GM21717 (cell line): ENCODE data around the gene ZBTB7C.

ENCODE experiments used
- ATAC-seq: cut with Tn5 transposase; IDR thresholded peaks from one replicate; pipeline ENCODE4 v1.9.1; 2021; ENCODE audit warnings: mild to moderate bottlenecking, moderate library complexity; ENCODE audit not compliant: unreplicated experiment

The ZBTB7C gene

DNA sequence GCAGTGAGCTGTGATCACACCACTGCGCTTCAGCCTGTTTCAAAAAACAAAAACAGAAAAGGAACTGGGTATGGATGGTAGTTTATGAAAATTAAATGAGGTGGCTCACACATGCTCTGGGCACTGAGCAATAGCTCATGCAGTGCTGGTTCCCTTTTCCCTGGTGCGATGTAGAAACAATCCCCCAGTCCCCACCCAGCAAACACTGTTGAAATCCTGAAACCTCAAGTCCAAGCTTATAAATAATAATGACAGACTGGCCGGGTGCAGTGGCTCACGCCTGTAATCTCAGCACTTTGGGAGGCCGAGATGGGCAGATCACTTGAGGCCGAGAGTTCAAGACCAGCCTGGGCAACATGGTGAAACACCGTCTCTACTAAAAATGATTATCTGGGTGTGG lies 423.3 kb downstream of the ZBTB7C start:
- ATAC-seq: no peak

DNA sequence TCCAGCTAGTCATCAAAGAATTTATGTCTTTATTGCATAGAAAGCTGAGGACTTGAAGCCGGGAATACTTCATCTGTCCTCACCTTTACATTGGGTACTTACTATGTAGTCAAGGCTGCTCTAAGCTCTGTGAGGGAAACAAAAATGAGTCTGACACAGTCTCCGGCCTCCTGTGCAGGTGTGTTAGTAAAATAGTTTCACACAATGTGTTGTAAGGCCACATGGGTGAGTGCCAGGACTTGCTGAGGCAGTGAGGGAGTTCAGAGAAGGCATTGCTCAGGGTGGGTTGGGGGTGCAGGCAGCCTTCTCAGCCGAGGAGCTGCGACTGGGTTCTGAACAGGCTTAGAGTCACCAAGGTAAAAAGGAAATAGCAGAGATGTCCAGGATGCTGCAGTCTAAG lies 424.2 kb downstream of the ZBTB7C start:
- no peak for ATAC-seq

DNA sequence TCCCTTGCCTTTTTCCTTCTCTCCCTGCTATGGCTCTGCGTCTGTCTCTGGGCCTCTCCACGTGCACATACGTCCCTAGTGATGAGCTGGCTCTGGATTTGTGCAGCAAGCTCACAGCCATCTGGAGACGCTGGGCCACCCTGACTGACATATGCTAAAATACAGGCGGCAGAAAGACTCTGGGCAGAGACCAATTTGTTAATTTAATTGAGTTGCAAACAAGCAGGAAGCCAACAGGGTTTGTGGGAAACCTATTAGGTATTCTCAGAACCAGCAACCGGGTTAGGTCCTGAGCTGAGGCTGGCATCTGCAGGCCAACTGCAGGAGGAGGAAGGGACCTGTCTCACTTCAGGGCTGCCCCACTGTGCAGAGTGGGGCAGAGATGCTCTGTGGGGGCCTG lies 425.2 kb downstream of the ZBTB7C start:
- ATAC-seq: no peak

DNA sequence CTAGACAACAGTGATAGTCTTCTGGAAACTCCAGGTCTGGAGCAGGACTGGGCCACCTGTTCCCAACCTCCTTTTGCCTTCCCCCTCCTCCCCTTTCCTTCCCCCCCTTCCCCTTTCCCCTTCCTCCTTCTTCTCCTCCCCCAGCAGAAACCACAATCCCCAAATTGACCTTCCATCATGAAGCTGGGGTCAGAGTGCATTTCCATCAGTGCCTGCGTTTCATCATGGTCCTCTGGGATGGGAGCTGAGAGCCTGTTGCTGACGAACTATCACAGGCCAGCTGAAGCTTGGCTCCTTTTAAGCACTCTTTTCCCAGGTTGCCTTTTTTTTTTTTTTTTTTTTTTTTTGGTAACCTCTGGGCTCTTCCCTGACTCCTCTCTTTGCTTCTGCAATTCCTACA lies 426.1 kb downstream of the ZBTB7C start:
- ATAC-seq: no peak

DNA sequence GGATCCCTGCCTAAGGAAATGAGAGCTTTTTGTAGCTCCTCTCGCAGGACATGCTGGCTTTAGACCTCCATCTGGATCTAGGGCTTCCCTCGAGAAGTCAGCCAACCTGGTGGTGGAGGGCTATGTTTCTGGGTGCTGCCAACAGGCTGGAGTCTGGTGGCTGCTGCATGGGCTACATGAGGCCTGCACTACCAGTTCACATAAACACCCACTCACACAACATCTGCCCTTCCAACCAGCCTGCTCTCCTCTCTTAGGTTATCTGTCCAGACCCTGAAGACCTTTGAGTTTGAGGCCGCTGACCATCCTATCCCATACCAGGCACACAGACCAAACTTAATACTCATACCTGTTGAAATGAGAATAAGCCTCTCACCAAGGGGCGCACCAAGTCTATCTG lies 427.4 kb downstream of the ZBTB7C start:
- ATAC-seq: no peak

DNA sequence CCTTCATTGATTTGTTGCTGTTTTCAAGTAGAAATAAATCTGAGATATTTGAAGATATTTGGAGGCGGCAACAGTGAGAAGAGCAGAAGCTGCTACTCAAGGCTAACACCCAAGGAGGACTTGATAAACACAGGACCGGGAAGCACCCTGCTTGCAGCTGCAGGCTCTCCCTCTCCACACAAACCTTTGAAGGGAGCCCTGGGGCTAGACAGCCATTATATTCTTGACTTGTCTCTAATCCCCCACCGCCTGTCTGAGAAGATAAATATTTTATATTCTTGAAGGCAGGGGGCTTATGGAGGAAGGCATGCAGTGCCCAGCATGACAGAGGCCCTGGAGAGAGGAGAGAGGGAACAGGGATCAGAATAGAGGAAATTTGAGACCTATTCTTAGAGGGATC lies 427.9 kb downstream of the ZBTB7C start:
- ATAC-seq: no peak

DNA sequence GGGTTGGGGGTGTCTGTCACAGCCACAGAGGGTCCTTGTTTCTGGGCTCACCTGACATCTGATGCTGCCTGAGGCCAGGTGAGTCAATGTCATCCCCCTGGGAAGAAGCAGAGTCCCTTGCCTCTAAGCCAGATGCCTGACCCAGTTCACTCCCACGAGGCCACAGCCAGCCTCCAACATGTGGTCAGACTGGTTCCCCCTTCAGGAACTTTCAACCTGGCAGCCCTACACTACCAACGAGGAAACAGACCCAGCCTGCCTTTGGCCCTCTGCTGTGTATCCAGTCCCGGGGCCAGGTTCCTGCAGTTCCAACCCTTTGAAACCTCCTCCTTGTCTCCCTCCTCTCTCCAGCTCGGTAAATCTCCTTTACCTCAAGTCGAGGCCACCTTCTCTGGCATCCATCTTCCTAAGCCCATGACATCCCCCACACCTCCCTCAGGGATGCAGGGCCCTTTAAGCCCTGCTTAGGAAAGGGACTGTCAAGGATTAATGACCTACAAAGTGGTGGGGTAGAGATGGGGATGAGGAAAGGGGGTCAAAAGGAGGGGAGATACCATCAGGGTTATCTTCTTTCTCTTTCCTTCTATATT lies 429.5 kb downstream of the ZBTB7C start:
- ATAC-seq: no peak

DNA sequence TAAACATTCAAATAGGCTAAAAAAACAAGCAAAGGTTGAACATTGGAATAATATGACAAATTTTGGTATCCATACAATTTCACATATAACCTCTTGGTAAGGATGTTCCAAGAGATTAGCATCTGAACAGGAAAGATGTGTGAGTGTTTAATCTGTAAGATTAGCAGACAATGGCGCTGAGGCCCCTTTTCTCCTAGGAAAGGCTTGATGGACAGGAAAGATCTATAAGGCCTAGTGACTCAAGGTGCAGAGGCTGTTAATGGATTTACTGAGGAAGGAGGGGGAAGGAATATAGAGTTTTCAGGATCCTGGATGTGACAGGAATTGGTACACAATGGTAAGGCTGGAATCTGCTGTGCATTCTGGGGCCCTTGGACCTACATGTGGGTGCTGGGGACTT lies 430.6 kb downstream of the ZBTB7C start:
- ATAC-seq: no peak

DNA sequence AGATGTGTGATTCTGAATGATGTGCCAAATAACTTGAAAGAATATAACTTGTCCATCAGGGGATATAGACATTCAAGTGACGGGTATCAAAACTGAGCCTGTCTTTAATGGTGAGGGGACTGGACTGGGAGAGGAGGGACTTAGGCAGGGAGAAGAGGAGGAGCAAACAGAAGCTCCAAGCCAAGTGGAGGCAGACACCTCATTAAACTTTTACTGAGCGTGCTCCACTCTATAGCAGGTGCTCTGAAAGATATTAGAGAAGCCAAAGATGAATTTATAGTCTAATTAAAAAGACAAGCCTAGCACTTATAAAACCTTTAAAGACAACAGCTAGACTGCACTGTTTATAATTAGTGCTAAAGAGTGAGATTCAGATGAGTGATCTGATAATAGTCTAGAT lies 431.0 kb downstream of the ZBTB7C start:
- no peak for ATAC-seq
